PFSK-1 (cell line): Measurements from ENCODE around the gene C6orf15.

Experiments
- FOXP2 ChIP-seq: optimal IDR thresholded peaks from 2 replicates; pipeline ENCODE3; 2011; ENCODE audit warnings: borderline replicate concordance, control low read depth, inconsistent platforms; ENCODE audit not compliant: insufficient read depth; ENCODE audit errors: extremely low read length, extremely low read depth
- POLR2AphosphoS5 ChIP-seq: IDR thresholded peaks from 2 replicates; pipeline ENCODE4 v1.6.1; 2012; ENCODE audit warnings: low read depth, mild to moderate bottlenecking, control low read depth, low read length, moderate library complexity
- REST ChIP-seq, 2 experiments: IDR thresholded peaks; 2 replicates each; pipeline versions ENCODE4 v1.6.1 to v1.8.0; 2011 to 2012; ENCODE audit warnings: low read depth in 2 of 2, low read length in 2 of 2, control low read depth in 1 of 2, inconsistent platforms in 1 of 2, mild to moderate bottlenecking in 1 of 2, moderate library complexity in 1 of 2; ENCODE audit not compliant: insufficient read depth in 1 of 2
- SIN3A ChIP-seq: IDR thresholded peaks from 2 replicates; pipeline ENCODE4 v1.6.1; 2012; ENCODE audit warnings: mild to moderate bottlenecking, low read length, moderate library complexity, borderline replicate concordance; ENCODE audit not compliant: insufficient read depth
- TAF1 ChIP-seq: IDR thresholded peaks from 2 replicates; pipeline ENCODE4 v1.6.1; 2012; ENCODE audit warnings: low read length, control low read depth, borderline replicate concordance; ENCODE audit not compliant: insufficient read depth

- no peak for TF ChIP-seq REST (IDR thresholded peaks at IDR 0.05; ENCODE audit: insufficient read depth in 1 of 2, low read depth in 2 of 2, low read length in 2 of 2)
- TF ChIP-seq SIN3A: no peak
- no peak for TF ChIP-seq TAF1
- no peak for TF ChIP-seq FOXP2
- TF ChIP-seq POLR2AphosphoS5: no peak
These were observed 2.8 kb upstream of the C6orf15 start for GRCh38 chr6:31114970-31115849.
